SKM-1 treated with dmso at 0.1 percent for 144 hours (cell line): ENCODE data around the gene METTL24.

Source experiments
- DNase-seq: peaks from one replicate; lab custom pipeline; 2025; ENCODE audit not compliant: unreplicated experiment; lab: John Stamatoyannopoulos, UW

METTL24 gene

GRCh38 chr6:110201151-110201884 is 156.8 kb downstream of the METTL24 start:
- no peak for DNase-seq

GRCh38 chr6:110198561-110198960 is 159.6 kb downstream of the METTL24 start:
- DNase-seq: no peak

GRCh38 chr6:110196874-110197273 is 161.3 kb downstream of the METTL24 start:
- DNase-seq: no peak

GRCh38 chr6:110195639-110196038 is 162.5 kb downstream of the METTL24 start:
- DNase-seq: no peak
